Inferior parietal cortex (tissue), 1 donor: ENCODE measurements around the gene BCL10.
"Not testable (repeated sequence)": the region's sequence is repeated elsewhere in the genome, so short reads cannot be mapped to it uniquely, and the experiment has no call there.

Experiments
- DNase-seq: peaks from one replicate; pipeline ENCODE4 v3.0.0-alpha.2; 2016; ENCODE audit errors: extremely low spot score

The BCL10 gene

GRCh38 chr1:85264150-85264549, 12.3 kb downstream of the BCL10 start:
- DNase-seq = no peak

- no peak for DNase-seq
Measured at GRCh38 chr1:85262985-85263384, 13.4 kb downstream of the BCL10 start.

GRCh38 chr1:85259912-85260274, 16.5 kb downstream of the BCL10 start:
- no peak for DNase-seq

- DNase-seq = peak; percentile 93
Measured at GRCh38 chr1:85259118-85259911, 17.1 kb downstream of the BCL10 start, which contains the start of gene C1orf52. C1orf52 (minus strand) TSS chr1:85259662; CDS start chr1:85259633, 29 bp downstream.

- no peak for DNase-seq
Measured at GRCh38 chr1:85258536-85259117, 17.8 kb downstream of the BCL10 start.

- DNase-seq = not testable (repeated sequence)
Measured at GRCh38 chr1:85249042-85249441, 27.4 kb downstream of the BCL10 start.

- DNase-seq = no peak
Measured at GRCh38 chr1:85245891-85246290, 30.5 kb downstream of the BCL10 start.

GRCh38 chr1:85245456-85245855, 31.0 kb downstream of the BCL10 start:
- no peak for DNase-seq

- DNase-seq = no peak
Measured at GRCh38 chr1:85244271-85245061, 32.0 kb downstream of the BCL10 start.

- no peak for DNase-seq
Measured at GRCh38 chr1:85243372-85243771, 33.1 kb downstream of the BCL10 start.

- no peak for DNase-seq
Measured at GRCh38 chr1:85240643-85241042, 35.8 kb downstream of the BCL10 start.

- no peak for DNase-seq
Measured at GRCh38 chr1:85240174-85240601, 36.2 kb downstream of the BCL10 start.

GRCh38 chr1:85237613-85238012, 38.8 kb downstream of the BCL10 start:
- DNase-seq = no peak

GRCh38 chr1:85230305-85230977, 46.0 kb downstream of the BCL10 start:
- no peak for DNase-seq

GRCh38 chr1:85229574-85230097, 46.8 kb downstream of the BCL10 start:
- no peak for DNase-seq

GRCh38 chr1:85228972-85229371, 47.5 kb downstream of the BCL10 start:
- DNase-seq = no peak

- no peak for DNase-seq
Measured at GRCh38 chr1:85225624-85226380, 50.6 kb downstream of the BCL10 start.

GRCh38 chr1:85224734-85225623, 51.5 kb downstream of the BCL10 start:
- DNase-seq = no peak

- DNase-seq = no peak
Measured at GRCh38 chr1:85224295-85224694, 52.1 kb downstream of the BCL10 start.

- DNase-seq = no peak
Measured at GRCh38 chr1:85223334-85223733, 53.1 kb downstream of the BCL10 start.
